Activated CD8-positive, alpha-beta memory T cell treated with anti-CD3 and anti-CD28 coated beads for 4 hours (primary cell): ENCODE data around the gene NEDD4L.

Experiments
- DNase-seq, 2 donors: peaks; one replicate each; pipeline ENCODE4 v3.0.0-alpha.2; 2020; ENCODE audit warnings: low read depth in 2 of 2

The NEDD4L gene

DNA sequence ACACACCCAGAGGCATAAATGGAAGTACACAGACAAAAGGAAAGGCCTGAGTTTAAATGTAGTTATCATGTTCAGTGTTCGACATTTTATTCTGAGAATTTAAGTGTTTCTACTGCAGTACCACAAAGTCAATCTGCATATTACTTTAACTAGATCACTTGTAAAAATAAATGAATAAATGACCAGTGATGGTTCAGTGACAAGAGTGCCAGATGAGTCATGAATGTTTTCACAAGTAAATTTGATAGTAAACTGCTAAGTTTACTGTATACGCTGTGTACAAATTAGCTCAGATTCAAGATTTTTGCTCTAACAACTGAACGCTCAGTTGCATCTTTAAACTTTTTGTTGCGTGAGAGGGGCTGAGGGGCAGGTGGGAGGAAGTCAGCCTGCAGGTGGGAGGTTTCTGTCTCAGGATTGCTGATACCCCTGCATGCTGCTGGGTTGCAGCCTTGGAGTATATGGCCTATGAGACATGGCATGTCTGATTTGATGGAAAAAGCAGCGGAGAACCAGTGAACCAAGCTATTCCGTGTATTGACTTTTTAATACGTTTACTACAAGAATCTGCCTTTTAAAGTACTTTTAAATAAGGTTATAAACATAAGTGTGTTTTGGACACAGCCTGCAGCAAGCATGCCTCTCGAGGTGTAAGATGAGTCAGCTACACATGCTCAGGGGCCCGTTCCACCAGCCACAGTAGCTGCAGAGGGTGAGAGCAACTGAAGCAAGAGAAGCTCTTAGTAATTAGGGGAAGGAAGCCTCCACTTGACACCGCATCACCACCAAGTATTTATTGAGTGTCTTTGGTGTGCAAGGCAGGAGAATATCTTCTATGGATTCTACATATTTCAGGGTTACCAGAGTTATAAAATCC lies 245.1 kb downstream of the NEDD4L start:
- no peak for DNase-seq

DNA sequence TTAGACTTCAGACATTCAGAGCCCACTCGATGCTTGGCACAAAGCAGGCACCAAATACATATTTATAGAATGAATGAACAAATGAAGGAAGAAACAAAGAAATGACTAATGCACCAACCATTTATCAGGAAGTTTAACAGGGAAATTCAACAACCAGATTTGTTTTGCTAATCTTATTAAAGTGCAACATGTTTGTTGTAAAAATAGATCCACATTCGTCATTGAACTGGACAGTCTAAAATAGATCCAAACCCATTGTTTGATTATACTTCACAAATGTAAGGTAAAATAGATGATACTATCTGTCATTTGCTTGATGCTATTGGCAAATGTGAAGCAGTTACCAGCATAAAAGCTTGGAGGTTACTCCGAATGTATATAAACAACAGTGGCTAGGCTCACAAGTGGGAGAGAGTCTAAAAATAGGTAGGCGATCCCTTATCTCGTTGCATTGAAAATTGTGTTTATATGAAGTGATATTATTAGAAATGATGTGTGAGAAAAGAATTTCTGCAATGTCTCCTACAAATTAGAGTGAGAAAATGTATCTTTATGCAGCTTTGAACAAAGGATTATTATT lies 246.2 kb downstream of the NEDD4L start:
- no peak for DNase-seq

DNA sequence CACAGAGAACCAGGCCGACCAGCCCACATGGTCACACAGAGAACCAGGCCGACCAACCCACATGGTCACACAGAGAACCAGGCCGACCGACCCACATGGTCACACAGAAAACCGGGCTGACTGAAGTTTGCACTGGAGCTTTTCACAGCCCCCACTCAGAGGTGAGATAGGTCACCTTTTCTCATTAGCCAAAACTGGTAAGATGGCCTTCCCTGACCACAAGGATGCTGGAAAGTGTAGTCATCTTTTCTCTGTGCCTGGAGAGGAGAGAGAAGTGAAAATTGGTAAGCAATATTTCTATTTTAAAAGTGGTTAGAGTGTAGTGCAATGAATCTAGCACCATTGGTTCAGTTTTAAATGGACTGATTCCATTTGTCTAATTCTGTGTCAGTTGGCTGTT lies 247.1 kb downstream of the NEDD4L start:
- DNase-seq, result no peak

DNA sequence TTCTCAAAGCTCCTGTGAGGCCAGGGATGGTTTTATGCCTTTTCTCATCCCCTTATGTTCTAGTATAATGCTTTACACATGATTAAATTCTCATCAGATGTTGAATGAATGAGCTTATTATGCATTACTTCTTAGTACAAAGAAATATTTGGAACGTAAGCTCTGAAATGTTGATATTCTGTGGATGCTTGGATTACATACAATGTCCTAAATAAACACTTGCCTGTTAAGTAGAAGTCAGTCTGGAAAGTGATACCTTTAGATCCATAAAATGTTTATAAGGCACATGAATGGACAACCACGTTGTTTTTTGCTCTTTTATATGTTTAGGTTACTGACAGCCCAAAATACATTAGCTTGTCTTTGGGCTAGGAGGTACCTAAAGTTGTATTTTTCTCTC lies 248.6 kb downstream of the NEDD4L start:
- no peak for DNase-seq

DNA sequence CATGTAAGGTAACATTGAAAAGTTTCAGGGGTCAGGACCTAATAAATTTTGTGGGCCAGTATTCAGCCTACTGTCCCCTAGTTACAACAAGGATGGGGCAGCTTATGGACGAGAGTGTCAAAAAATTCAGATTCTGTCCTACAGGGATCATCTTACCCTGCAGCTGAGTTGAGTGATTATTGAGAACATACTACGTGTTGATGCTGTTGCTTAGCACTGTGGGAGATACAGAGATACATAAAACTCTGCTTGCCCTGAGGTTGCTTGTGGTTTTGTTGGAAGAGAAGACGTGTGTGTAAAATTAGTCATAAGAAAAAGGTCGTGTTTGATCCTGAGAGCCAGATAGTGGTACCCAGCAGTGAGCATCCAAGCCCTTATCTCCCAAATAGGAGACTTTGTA lies 253.2 kb downstream of the NEDD4L start:
- no peak for DNase-seq

GRCh38 chr18:58298251-58299134 lies 254.5 kb downstream of the NEDD4L start:
- DNase-seq, result no peak

- DNase-seq, result no peak
These were observed 255.1 kb downstream of the NEDD4L start for GRCh38 chr18:58299135-58299473.

GRCh38 chr18:58299936-58300335 lies 255.9 kb downstream of the NEDD4L start:
- no peak for DNase-seq

GRCh38 chr18:58300867-58301266 lies 256.8 kb downstream of the NEDD4L start:
- DNase-seq, result no peak

GRCh38 chr18:58302811-58303210 lies 258.8 kb downstream of the NEDD4L start:
- DNase-seq, result no peak

GRCh38 chr18:58303363-58303762 lies 259.3 kb downstream of the NEDD4L start:
- no peak for DNase-seq

DNA sequence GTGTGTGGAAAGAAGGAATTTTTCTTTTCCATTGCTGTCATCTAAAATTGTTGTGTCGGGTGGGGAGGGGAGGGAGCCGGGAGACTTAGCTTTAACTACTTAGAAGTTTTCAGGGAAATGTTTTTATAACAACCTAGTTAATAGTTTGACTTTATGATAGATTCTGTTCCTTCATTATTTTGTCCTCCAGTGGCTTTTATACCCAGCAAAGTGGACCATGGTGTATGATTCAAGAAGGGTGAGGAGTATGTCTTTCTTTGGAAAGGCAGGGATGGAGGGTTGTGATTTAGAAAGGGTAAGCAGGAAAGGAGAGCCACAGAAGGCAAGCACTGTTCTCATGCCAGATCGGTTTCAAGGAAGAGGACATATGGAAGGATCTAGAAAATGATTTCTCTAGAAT lies 261.8 kb downstream of the NEDD4L start:
- DNase-seq, result no peak

DNA sequence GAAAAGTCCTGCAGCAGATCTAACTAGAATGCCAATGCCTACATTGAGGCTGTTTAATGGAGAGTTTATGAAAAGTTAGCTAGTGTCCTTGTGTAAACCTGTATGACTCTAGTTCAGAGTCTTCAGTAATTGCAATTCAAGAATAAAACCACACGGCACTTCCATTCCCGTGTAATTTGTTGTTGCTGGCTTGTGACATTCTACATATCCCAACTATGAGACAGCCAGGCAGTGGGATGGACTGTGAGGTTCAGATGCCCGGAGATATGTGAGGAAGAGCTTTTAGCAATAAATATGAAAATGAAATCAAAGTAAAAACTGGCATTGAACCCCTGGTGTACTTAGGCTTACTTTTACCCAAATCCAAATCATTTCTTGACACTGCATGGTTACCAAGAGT lies 263.4 kb downstream of the NEDD4L start:
- DNase-seq, result no peak

DNA sequence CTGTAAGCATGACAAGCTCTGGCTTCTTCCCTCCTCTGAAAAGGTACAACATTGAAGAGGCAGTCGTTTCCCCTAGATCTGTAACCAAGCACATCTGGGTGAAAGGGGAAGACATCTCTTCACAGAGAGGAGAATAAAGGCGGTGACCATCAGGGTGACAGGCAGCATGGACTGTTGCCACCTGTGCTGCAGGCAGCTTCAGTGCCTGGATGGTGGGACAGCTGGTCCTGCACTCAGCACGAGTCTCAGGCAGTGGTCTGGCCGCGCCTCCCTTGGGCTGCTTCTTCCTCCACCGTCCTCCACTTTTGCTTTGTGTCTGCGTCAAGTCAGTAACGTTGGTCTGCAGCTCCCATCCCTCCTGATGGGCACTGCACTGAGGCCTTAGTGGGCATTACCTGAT lies 264.4 kb downstream of the NEDD4L start:
- DNase-seq, result no peak

DNA sequence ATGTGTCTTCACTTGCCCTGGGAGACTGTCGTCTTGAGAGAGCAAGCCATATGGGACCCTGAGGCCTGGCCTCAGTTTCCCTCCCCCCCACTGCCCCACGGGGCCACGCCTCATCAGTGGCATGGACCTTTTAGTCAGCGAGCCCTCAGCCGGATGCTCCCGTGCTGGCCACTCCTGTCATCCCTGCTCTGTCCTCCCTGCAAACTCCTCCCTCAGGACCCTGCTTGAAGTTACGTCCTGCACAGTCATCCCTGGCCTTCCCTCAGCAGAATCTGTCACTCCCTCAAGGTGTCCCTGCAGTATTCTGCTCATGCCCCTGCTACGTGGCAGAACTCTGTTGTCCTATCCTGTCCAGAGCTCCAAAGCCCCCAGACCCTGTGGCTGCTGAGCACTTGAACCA lies 265.1 kb downstream of the NEDD4L start:
- no peak for DNase-seq

DNA sequence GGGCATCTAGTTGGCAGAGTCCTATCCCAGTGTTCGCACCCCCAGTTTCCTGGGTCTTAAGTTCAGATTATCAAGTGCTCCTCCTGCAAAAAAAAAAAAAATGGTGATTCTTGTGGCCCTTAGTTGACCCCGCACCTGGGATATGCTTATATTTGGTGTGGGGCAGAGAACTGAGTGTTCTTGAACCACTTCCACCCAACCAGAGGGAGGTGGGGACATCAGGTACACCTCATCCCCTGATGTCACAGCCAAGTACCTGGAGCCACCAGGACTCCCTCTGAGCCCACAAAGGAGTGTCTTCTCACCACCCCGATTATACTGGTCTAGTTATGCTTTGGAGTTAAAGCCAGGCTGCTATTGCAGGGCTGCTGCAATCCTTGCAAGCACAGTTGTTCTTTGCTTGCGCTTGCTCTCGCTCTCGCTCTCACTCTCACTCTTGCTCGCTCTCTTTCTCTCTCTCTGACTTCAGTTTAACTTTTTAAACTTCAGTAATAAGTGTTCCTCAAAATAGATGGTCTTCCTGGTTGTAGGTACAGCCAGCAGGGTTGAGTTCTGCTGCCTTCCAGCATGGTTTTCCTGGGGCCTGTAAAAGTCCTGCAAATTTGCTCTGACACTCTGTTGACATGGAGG lies 265.7 kb downstream of the NEDD4L start:
- no peak for DNase-seq

DNA sequence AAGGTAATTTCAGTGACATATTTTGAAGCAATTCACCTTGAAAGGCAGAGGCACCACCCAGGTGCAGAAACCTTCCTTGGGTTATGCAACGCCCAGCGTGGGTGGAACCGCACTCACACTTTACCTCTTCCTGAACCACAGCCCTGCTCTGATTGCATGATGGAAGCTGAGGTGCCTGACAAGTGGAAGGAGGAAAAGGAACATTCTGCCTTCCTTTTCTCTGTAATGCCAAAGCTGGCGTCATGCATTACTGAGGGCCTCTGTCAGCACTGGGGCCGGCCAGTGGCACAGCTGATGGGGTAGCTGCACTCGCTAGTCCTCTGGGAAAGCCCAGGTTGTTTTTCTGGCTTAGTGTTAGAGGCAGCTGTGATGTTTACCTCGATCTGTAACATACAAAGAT lies 266.5 kb downstream of the NEDD4L start:
- peak in 1 of 2 donors; percentile 6 for DNase-seq

- no peak for DNase-seq
These were observed 267.4 kb downstream of the NEDD4L start for GRCh38 chr18:58311390-58311789.

- no peak for DNase-seq
These were observed 269.5 kb downstream of the NEDD4L start for GRCh38 chr18:58313491-58314032.

DNA sequence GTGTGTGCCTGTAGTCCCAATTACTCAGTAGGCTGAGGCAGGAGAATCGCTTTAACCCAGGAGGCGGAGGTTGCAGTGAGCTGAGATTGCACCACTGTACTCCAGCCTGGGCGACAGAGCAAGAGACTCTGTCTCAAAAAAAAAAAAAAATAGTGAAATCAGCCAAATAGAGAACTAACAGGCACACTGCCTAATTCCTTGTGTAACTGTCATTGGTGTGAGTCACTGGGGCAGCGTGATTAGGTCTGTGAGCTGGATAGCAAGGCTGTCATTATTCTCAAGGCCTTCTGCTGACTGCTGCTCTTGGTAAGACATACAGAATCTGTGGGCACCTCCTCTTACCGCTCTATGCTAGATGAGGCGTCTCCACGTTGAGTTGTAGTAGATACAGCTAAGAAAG lies 270.3 kb downstream of the NEDD4L start:
- DNase-seq, result no peak

- no peak for DNase-seq
These were observed 271.0 kb downstream of the NEDD4L start for GRCh38 chr18:58315041-58315440.

- DNase-seq, result no peak
These were observed 271.8 kb downstream of the NEDD4L start for GRCh38 chr18:58315739-58316215.
